ENCODE results near the gene RLBP1. TPM values are rescaled to one million over a fixed set of nuclear protein-coding genes. Genes with fewer than 3 reads are reported as not detected.

Gene RLBP1
- total RNA-seq, 2 experiments from 2014 or later: not detected

GRCh38 chr15:89211678-89212170, 9.7 kb downstream of the RLBP1 start:
- ChIA-PET POLR2A (no interaction called here), CTCF (interaction anchor here (1.4 kb wide), 1 partner anchor 218 kb away, joined by 3 read pairs; no protein-coding TSS in a partner anchor)

- CTCF ChIA-PET: interaction anchor here (0.6 kb wide), 1 partner anchor 73 kb away, joined by 3 read pairs; no protein-coding TSS in a partner anchor
- POLR2A ChIA-PET: no interaction called here
Observed at GRCh38 chr15:89209057-89209456, 12.3 kb downstream of the RLBP1 start.

DNA sequence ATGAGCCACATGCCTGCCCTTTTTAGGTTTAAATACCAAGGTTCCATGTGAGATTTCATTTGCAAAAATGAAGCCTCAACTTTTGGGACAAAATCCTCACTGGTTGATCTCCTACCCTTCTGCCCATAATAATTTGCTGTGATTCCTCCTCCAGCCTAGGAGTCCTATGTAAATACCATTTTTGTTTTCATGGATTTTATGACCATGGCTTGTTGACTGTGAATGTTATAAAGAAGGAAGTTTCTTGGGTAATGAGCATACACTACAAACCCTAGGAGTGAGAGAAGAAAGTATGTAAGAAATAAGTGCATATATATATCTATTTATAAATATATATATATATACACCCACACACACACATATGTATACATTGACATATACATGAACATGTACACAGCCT, 13.1 kb downstream of the RLBP1 start:
- POLR2A ChIA-PET: no interaction called here
- CTCF ChIA-PET: interaction anchor here (1.2 kb wide), 2 partner anchors 37 to 151 kb away, joined by 3 read pairs; no protein-coding TSS in a partner anchor

DNA sequence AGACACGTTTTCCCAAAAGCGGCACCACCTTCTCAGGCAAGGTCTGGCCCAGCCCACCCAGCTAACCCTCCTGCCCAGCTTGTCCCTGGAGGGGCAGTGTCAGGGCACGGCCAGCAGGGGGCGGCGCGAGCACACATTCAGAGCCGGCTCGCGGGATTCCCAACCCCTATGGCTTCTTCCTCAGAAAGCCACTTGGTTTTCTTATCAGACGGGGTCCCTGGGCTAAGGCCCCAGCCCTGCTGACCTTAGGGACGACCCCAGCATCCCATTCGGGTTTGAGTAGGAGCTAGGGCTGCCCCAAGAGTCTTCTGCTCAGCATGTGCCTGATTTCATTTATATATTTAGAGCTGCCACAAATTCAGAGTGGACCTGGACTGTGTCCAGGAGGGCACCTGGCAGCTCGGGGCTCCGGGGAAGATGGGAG, 14.5 kb downstream of the RLBP1 start:
- ChIA-PET POLR2A (interaction anchor here (0.6 kb wide), 1 partner anchor 63 kb away, joined by 3 read pairs; no protein-coding TSS in a partner anchor), CTCF (interaction anchor here (0.5 to 2.6 kb wide), 42 partner anchors 9 to 361 kb away, joined by 3 to 22 read pairs (median 3); partner anchors contain the start of genes FANCI and RLBP1)

GRCh38 chr15:89205991-89206585, 15.3 kb downstream of the RLBP1 start:
- CTCF ChIA-PET: interaction anchor here (0.5 to 2.6 kb wide), 35 partner anchors 8 to 362 kb away, joined by 3 to 22 read pairs (median 4); partner anchors contain the start of genes FANCI and RLBP1
- POLR2A ChIA-PET: interaction anchor here (0.6 kb wide), 1 partner anchor 62 kb away, joined by 3 read pairs; no protein-coding TSS in a partner anchor

GRCh38 chr15:89203705-89204273, 17.6 kb downstream of the RLBP1 start:
- CTCF ChIA-PET: interaction anchor here (1.0 to 1.2 kb wide), 2 partner anchors 40 to 146 kb away, joined by 3 to 4 read pairs; partner anchors contain the start of gene FANCI
- POLR2A ChIA-PET: no interaction called here

DNA sequence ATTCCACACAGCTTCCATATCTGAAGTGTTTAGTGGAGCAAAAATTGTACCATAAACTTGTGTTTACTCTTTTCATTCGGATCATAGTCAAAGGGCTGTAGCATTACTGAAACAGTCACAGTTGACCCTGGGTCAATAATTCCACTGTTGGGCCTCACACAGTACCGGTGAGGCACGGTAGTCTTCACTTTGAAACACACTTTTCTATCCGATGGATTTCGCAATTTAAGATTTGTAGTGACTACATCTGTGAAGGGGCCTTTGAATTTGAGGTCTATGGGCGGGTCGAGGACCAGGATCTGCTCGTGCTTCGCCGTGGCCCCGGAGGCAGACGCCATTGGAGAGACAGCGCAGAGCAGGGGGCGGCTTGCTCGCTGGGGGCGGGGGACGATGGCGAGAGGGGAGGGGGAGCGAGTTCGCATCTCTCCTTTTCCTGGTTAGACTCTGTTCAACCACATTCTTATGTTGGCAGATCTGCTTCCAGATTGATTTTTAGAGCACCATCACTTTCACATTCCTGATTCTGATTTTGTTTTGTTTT, 19.8 kb downstream of the RLBP1 start:
- ChIA-PET CTCF (no interaction called here), POLR2A (no interaction called here)

DNA sequence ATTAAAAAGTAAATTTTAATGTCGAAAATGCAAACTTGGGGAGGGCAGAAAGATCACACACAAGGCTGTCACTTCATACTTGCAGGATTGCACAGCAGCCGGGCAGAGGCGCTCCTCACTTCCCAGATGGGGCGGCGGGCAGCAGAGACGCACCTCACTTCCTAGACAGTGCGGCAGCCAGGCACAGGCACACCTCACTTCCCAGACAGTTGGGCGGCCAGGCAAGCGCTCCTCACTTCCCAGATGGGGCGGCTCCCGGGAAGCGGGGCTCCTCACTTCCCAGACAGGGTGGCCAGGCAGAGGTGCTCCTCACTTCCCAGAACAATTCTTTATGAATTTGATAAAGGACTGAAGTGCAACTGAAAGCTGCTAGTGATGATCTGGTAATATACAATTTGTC, 21.2 kb downstream of the RLBP1 start:
- POLR2A ChIA-PET: no interaction called here
- CTCF ChIA-PET: interaction anchor here (0.6 kb wide), 1 partner anchor 67 kb away, joined by 5 read pairs; no protein-coding TSS in a partner anchor

DNA sequence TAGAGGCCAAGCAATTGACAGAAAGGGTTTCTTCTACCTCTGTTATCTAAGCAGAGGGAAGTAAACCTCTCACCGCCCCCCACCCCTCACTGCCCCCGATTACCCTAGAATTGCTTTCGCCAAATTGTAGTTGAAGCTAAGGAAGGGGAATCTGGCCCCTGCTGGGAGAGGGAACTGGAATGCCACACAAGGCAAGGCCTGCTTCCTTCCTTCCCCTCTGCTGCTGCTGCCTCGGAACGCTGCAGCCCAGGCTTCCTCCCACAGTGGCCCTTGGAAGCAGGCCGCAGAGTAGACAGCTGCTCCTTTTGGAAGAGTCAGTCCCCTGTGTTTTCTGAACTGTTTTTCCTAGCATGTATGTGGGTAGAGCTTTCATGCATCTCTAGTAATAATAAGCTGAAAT, 21.6 kb downstream of the RLBP1 start:
- CTCF ChIA-PET: interaction anchor here (0.6 kb wide), 1 partner anchor 67 kb away, joined by 5 read pairs; no protein-coding TSS in a partner anchor
- POLR2A ChIA-PET: no interaction called here

GRCh38 chr15:89198934-89199333, 22.4 kb downstream of the RLBP1 start:
- POLR2A ChIA-PET: interaction anchor here (0.6 kb wide), 1 partner anchor 56 kb away, joined by 7 read pairs; no protein-coding TSS in a partner anchor
- CTCF ChIA-PET: interaction anchor here (1.9 kb wide), 1 partner anchor 8 kb away, joined by 7 read pairs; no protein-coding TSS in a partner anchor

DNA sequence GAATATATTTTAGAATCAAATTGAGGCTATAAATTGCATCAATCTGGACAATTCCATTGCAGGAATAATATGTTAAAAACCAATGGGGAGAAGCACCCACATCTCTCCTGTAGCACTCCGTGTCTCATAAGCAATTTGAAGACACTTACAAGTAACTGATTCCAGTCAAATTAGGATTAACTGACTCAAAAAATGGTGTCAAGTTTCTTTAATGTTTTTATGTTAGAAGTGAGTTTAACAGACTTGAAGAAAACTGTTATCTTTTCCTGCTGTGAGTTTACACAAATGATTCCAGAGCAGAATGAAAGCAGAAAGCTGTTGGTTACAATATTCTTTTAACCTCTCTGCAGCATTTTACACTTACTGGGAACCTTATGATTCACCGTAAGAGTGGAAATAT, 23.2 kb downstream of the RLBP1 start:
- CTCF ChIA-PET: interaction anchor here (0.6 to 1.9 kb wide), 2 partner anchors 9 to 138 kb away, joined by 5 to 7 read pairs; no protein-coding TSS in a partner anchor

DNA sequence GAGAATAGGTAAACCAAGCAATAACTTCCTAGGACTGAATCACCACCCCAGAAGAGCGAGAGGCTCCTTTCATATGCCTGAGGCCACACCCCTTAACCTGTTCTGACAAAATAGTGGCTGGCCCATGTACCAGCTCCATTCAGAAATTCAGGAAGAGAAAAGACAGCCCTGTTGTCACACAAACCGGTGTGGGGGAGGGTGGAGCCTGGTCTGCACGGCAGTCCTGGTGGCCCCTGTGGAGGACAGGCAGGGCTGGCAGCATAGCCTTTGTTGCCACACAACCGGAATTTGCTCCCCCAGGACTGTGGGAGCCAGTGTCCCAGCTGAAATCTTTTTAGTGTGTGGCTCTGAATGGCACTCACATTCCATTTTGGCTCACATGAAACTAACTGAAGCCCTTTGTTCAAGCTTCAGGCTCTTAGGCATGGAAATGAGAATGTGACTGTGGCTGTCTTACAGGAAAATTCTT, 23.8 kb downstream of the RLBP1 start:
- ChIA-PET POLR2A (no interaction called here), CTCF (interaction anchor here (1.1 to 1.9 kb wide), 2 partner anchors 9 to 19 kb away, joined by 4 to 7 read pairs; no protein-coding TSS in a partner anchor)

More for the DNA sequence above, 23.2 kb downstream of the RLBP1 start:
- POLR2A ChIA-PET: no interaction called here

DNA sequence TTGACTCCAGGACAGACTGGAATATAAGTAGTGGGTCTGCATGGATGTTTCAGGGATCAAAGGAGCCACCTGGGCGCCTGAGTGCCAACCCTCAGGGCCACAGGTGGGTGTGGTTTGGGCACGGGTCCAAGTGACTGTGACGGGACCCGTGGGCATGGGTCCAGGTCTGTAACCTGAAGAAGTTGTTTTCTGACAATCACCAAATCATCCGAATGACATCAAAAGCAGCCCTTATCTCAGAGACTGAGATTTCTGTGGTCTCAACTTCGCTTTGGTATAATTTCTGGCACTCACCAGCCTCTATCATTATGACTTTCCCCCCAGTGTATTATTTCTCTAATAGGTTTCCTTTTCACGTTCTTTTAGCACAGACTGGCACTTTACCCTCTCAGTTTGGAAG, 24.4 kb downstream of the RLBP1 start:
- CTCF ChIA-PET: interaction anchor here (1.1 to 1.9 kb wide), 2 partner anchors 10 to 19 kb away, joined by 4 to 7 read pairs; no protein-coding TSS in a partner anchor
- POLR2A ChIA-PET: no interaction called here

DNA sequence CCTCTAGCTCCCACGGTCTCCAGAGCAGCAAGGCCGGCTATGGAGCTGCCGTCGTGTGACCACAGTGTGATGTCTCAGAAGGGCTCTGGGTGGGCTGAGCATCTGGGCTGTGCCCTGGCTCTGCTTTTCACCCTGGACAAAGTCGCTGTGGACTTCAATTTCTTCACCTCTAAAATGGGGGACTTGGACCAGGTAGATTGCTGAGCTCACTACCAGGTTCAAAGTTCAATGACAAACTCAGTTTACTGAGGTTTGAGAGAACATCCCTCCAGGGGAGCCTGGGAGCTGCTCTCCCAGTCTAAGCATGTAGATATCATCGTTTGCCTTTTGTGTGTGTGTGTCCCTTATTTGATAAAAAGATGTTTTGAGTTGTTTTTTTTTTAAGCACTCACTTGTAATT, 25.1 kb downstream of the RLBP1 start:
- POLR2A ChIA-PET: no interaction called here

DNA sequence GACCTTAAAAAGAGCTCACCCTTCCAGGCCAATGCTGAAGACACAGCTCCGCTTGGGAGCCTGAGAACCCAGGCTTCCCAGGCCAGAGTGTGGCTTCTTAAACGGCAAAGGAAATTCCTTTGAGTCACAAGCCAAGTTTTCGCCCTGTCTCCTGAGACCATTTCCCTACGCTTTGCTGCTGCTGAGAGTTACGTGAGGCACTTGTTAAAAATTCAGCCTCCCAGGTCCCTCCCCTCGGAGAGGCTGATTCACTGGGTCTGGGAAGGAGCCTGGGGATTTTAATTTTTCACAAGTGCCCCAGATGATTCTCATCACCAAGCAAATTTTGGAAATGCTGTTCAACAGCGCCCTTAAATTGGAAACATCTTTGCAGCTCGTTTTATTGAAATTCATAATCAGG, 25.5 kb downstream of the RLBP1 start:
- ChIA-PET POLR2A (no interaction called here), CTCF (interaction anchor here (1.8 kb wide), 2 partner anchors 11 to 138 kb away, joined by 6 read pairs; no protein-coding TSS in a partner anchor)

More for the DNA sequence above, 25.1 kb downstream of the RLBP1 start:
- CTCF ChIA-PET: interaction anchor here (1.1 to 1.8 kb wide), 2 partner anchors 11 to 18 kb away, joined by 4 to 6 read pairs; no protein-coding TSS in a partner anchor

GRCh38 chr15:89194608-89195007, 26.8 kb downstream of the RLBP1 start:
- CTCF ChIA-PET: interaction anchor here (0.7 to 1.8 kb wide), 4 partner anchors 12 to 570 kb away, joined by 3 to 6 read pairs (median 5); no protein-coding TSS in a partner anchor
- POLR2A ChIA-PET: no interaction called here

GRCh38 chr15:89192766-89193165, 28.6 kb downstream of the RLBP1 start:
- POLR2A ChIA-PET: no interaction called here
- CTCF ChIA-PET: no interaction called here

- ChIA-PET POLR2A (no interaction called here), CTCF (no interaction called here)
Observed at GRCh38 chr15:89192136-89192535, 29.2 kb downstream of the RLBP1 start.

GRCh38 chr15:89187986-89188514, 33.3 kb downstream of the RLBP1 start:
- CTCF ChIA-PET: interaction anchor here (1.2 kb wide), 1 partner anchor 283 kb away, joined by 3 read pairs; no protein-coding TSS in a partner anchor
- POLR2A ChIA-PET: no interaction called here

Measured in activated CD8-positive, alpha-beta memory T cell treated with anti-CD3 and anti-CD28 coated beads for 36 hours (primary cell).